Loucy (cell line): ENCODE data around the gene TSPAN4.

Experiments used
- H2AFZ ChIP-seq: fragments of 200-600 bp; sonication (generic); 2 replicates; pipeline ENCODE4 v1.6.0; 2016; ENCODE audit warnings: antibody characterized with exemption, mild to moderate bottlenecking, low read length, moderate library complexity
- H3F3A ChIP-seq: fragments of 200-600 bp; 2 replicates; pipeline ENCODE4 v1.6.0; 2016; ENCODE audit warnings: antibody characterized with exemption, low read depth, mild to moderate bottlenecking
- H3K27me3 ChIP-seq: fragments of 200-600 bp; sonication (generic); 2 replicates; pipeline ENCODE4 v1.6.1; 2014; ENCODE audit warnings: low read length, mild to moderate bottlenecking; ENCODE audit not compliant: insufficient read depth, poor library complexity, severe bottlenecking
- H3K36me3 ChIP-seq: fragments of 200-600 bp; sonication (generic); 2 replicates; pipeline ENCODE4 v1.6.1; 2016; ENCODE audit warnings: low read length; ENCODE audit not compliant: insufficient read depth
- H3K4me1 ChIP-seq: fragments of 200-600 bp; sonication (generic); 2 replicates; pipeline ENCODE4 v1.5.1; 2014; ENCODE audit warnings: low read length, mild to moderate bottlenecking; ENCODE audit not compliant: insufficient read depth, poor library complexity, severe bottlenecking
- H3K4me2 ChIP-seq: fragments of 200-600 bp; sonication (generic); 2 replicates; pipeline ENCODE4 v1.6.0; 2014; ENCODE audit warnings: antibody characterized with exemption, low read length, low read depth, mild to moderate bottlenecking; ENCODE audit not compliant: poor library complexity, severe bottlenecking
- H3K4me3 ChIP-seq: fragments of 200-600 bp; sonication (generic); 2 replicates; pipeline ENCODE4 v1.5.1; 2014; ENCODE audit warnings: low read length, mild to moderate bottlenecking, mixed read lengths; ENCODE audit not compliant: poor library complexity, severe bottlenecking
- H3K79me2 ChIP-seq: fragments of 200-600 bp; sonication (generic); 2 replicates; pipeline ENCODE4 v1.6.1; 2014; ENCODE audit warnings: low read length; ENCODE audit not compliant: insufficient read depth
- H3K9ac ChIP-seq: fragments of 200-600 bp; sonication (generic); 2 replicates; pipeline ENCODE4 v1.6.0; 2014; ENCODE audit warnings: mild to moderate bottlenecking, low read depth, low read length, moderate library complexity; ENCODE audit not compliant: poor library complexity, severe bottlenecking
- H3K9me2 ChIP-seq: fragments of 200-600 bp; sonication (generic); replicated peaks from 2 replicates; pipeline ENCODE4 v1.6.1; 2016; ENCODE audit warnings: low read depth, low read length, mixed read lengths
- H3K9me3 ChIP-seq: fragments of 200-600 bp; sonication (generic); 2 replicates; pipeline ENCODE4 v1.6.1; 2014; ENCODE audit warnings: mild to moderate bottlenecking, antibody characterized with exemption, low read length, low read depth; ENCODE audit not compliant: insufficient read depth
- H4K20me1 ChIP-seq: fragments of 200-600 bp; sonication (generic); 2 replicates; pipeline ENCODE4 v1.6.0; 2014; ENCODE audit warnings: antibody characterized with exemption, low read length, mild to moderate bottlenecking; ENCODE audit not compliant: insufficient read depth, poor library complexity, severe bottlenecking
- EZH2phosphoT487 ChIP-seq: fragments of 200-600 bp; IDR thresholded peaks from 2 replicates; pipeline ENCODE4 v1.6.1; 2018; ENCODE audit warnings: antibody characterized with exemption, mild to moderate bottlenecking, moderate library complexity, borderline replicate concordance
- TF ChIP-seq, protein P1 (sequence below): fragments of 200-600 bp; sonication (generic); conservative IDR thresholded peaks from 2 replicates; pipeline ENCODE4 v1.5.1; 2014; ENCODE audit warnings: mild to moderate bottlenecking, antibody characterized with exemption, low read length

The TSPAN4 gene

DNA sequence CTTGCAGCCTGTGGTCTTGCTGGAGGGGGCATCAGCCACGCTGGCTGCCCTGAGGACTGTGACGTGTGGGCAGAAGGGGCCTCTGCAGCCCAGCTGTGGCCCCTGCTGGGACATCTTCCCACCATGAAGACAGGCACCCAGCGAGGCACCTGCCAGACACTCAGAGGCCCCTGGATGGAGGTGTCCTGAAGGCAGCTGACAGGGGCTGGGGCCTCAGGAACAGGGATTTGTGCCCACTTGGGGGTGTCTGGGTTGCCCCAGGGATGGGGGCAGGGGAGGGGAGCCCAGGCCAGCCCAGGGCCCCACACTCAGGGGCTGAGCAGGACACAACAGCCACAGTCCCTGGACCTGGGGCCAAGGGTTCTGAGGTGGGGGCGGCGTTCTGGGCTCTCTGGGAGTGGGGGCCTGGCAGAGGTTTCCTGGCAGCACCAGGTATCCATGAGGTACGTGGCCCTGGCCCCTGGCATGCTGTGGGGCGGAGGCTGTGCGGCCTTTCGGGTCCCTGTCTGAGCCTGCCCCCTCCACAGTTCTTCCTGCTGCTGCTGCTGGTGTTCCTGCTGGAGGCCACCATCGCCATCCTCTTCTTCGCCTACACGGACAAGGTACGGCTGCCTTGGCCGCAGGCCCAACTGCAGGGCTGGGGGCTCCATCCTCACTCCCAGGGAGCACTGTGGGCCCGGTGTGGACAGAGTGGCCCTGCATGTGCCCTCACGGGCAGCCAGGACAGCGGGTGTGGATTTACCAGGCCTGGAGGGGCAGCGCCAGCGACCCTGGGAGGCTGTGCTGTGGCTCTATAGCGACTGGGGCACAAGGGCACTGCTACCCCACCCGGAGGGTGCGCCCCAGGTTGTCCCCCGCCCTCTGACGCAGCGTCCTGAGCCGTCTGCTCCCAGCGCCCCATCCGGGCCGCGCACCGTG is 21.5 kb downstream of the TSPAN4 start:
- Histone ChIP-seq H3K9me3 (no peaks in the 10 kb centered on the region), H3K4me1 (peaks cover 3% of the 10 kb centered on the region), H3F3A (no peaks in the 10 kb centered on the region), H3K4me3 (no peak overlapping the region), H3K4me2 (no peak overlapping the region), H3K9me2 (no peaks in the 10 kb centered on the region), H3K36me3 (no peaks in the 10 kb centered on the region), H3K27me3 (no peaks in the 10 kb centered on the region), H3K79me2 (no peaks in the 10 kb centered on the region), H3K9ac (no peak overlapping the region), H4K20me1 (no peaks in the 10 kb centered on the region), H2AFZ (no peak overlapping the region)
- TF ChIP-seq, protein P1, sequence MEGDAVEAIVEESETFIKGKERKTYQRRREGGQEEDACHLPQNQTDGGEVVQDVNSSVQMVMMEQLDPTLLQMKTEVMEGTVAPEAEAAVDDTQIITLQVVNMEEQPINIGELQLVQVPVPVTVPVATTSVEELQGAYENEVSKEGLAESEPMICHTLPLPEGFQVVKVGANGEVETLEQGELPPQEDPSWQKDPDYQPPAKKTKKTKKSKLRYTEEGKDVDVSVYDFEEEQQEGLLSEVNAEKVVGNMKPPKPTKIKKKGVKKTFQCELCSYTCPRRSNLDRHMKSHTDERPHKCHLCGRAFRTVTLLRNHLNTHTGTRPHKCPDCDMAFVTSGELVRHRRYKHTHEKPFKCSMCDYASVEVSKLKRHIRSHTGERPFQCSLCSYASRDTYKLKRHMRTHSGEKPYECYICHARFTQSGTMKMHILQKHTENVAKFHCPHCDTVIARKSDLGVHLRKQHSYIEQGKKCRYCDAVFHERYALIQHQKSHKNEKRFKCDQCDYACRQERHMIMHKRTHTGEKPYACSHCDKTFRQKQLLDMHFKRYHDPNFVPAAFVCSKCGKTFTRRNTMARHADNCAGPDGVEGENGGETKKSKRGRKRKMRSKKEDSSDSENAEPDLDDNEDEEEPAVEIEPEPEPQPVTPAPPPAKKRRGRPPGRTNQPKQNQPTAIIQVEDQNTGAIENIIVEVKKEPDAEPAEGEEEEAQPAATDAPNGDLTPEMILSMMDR = no peak
- no peak for TF ChIP-seq EZH2phosphoT487

DNA sequence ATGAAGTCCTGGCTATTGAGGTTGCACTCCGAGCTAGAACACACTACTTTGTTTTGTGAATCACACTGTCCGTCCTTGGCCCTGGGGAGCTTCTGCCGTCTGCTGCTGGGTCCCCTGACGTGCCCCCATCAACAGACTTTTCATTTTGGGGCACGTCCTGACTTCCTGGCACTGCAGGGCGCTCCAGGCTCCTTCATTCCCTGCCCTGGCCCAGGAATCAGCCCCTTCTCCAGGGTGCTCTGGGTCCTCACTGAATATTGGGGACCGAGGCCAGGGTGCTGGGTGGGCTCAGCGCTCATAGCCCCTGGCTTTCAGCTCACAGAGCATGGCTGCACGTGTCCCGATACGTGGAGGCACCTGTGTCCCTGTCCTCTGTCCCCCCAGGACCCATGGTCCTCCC is 22.2 kb downstream of the TSPAN4 start:
- Histone ChIP-seq H3K27me3 (no peaks in the 10 kb centered on the region), H3K4me1 (peaks cover 1% of the 10 kb centered on the region), H4K20me1 (no peaks in the 10 kb centered on the region), H3K9ac (no peak overlapping the region), H3K9me3 (no peaks in the 10 kb centered on the region), H2AFZ (no peak overlapping the region), H3K9me2 (no peaks in the 10 kb centered on the region), H3K4me3 (no peak overlapping the region), H3K36me3 (no peaks in the 10 kb centered on the region), H3F3A (no peaks in the 10 kb centered on the region), H3K4me2 (no peak overlapping the region), H3K79me2 (no peaks in the 10 kb centered on the region)
- TF ChIP-seq, protein P1 = no peak
- no peak for TF ChIP-seq EZH2phosphoT487

DNA sequence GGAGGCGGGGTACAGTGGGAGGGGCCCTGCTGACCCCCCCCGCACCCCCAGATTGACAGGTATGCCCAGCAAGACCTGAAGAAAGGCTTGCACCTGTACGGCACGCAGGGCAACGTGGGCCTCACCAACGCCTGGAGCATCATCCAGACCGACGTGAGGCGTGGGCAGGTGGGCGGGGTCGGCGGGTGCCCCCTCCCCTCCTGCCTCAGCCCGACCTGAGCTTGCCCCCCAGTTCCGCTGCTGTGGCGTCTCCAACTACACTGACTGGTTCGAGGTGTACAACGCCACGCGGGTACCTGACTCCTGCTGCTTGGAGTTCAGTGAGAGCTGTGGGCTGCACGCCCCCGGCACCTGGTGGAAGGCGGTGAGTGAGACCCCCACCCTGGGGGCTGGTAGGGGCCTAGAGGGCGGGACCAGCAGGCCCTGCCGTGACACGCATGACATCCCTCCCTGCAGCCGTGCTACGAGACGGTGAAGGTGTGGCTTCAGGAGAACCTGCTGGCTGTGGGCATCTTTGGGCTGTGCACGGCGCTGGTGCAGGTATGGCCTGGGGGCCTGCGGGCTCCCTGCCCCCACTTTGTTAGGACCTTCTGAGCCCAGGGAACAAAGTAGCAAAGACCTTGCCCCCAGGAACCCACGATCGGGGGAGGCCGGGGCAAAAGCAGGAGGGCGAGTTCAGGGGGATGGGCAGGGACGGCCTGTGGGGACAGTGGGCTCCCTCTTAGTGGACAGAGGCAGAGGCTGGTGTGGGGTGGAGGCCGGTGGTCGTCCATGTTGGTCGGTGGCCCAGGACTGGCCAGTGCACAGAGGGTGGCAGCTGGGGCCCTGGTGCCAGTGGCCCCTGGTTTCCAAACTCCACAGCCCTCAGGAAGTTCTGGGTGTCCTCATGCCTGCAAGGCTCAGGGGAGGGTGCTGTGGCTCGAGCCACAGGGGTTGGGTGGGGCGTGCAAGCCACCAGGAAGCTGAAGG is 23.1 kb downstream of the TSPAN4 start:
- H4K20me1 ChIP-seq = no peaks in the 10 kb centered on the region
- TF ChIP-seq, protein P1 = no peak
- TF ChIP-seq EZH2phosphoT487 = no peak

More for the DNA sequence above, 23.1 kb downstream of the TSPAN4 start:
- no peaks in the 10 kb centered on the region for H3K9me2 ChIP-seq
- H3K27me3 ChIP-seq = no peaks in the 10 kb centered on the region
- no peak overlapping the region for H2AFZ ChIP-seq
- H3K4me1 ChIP-seq = no peaks in the 10 kb centered on the region
- H3K4me2 ChIP-seq = no peak overlapping the region
- H3K9me3 ChIP-seq = no peaks in the 10 kb centered on the region
- H3F3A ChIP-seq = no peaks in the 10 kb centered on the region
- H3K36me3 ChIP-seq = no peaks in the 10 kb centered on the region
- H3K9ac ChIP-seq = no peak overlapping the region
- H3K4me3 ChIP-seq = no peak overlapping the region
- no peaks in the 10 kb centered on the region for H3K79me2 ChIP-seq
